SHP77 treated with DMSO at 0.1 percent for 48 hours (cell line): Measurements from ENCODE around the gene HS3ST6.
"Not testable (repeated sequence)": the region's sequence is repeated elsewhere in the genome, so short reads cannot be mapped to it uniquely, and the experiment has no call there.

Experiments used
- DNase-seq: peaks from one replicate; lab custom pipeline; 2025; lab: John Stamatoyannopoulos, UW

The HS3ST6 gene

GRCh38 chr16:1926271-1926670 is 8.1 kb upstream of the HS3ST6 start:
- DNase-seq = no peak

DNA sequence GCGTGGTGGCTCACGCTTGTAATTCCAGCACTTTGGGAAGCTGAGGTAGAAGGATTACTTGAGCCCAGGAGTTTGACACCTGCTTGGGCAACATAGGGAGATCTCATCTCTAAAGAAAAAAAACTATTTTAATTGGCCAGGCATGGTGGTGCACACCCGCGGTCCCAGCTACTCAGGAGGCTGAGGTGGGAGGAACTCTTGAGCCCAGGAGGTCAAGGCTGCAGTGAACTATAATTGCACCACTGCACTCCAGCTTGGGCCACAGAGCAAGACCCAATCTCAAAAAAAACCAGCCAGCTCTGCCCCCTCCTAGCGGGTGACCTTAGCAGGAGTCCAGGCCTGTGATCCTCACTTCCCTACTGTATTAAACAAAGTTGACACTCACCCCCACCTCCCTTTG is 5.9 kb upstream of the HS3ST6 start:
- no peak for DNase-seq

- peak; percentile 48 for DNase-seq
Measured at GRCh38 chr16:1923299-1924034, 5.3 kb upstream of the HS3ST6 start.

- DNase-seq = no peak
Measured at GRCh38 chr16:1922357-1922756, 4.1 kb upstream of the HS3ST6 start.

GRCh38 chr16:1920727-1921171 is 2.5 kb upstream of the HS3ST6 start:
- DNase-seq = peak; percentile 24

GRCh38 chr16:1920122-1920521 is 1.9 kb upstream of the HS3ST6 start:
- not testable (repeated sequence) for DNase-seq

- no peak for DNase-seq
Measured at GRCh38 chr16:1919327-1919998, 1.2 kb upstream of the HS3ST6 start.

GRCh38 chr16:1917665-1918350 is 407 bp downstream of the HS3ST6 start:
- DNase-seq = no peak

DNA sequence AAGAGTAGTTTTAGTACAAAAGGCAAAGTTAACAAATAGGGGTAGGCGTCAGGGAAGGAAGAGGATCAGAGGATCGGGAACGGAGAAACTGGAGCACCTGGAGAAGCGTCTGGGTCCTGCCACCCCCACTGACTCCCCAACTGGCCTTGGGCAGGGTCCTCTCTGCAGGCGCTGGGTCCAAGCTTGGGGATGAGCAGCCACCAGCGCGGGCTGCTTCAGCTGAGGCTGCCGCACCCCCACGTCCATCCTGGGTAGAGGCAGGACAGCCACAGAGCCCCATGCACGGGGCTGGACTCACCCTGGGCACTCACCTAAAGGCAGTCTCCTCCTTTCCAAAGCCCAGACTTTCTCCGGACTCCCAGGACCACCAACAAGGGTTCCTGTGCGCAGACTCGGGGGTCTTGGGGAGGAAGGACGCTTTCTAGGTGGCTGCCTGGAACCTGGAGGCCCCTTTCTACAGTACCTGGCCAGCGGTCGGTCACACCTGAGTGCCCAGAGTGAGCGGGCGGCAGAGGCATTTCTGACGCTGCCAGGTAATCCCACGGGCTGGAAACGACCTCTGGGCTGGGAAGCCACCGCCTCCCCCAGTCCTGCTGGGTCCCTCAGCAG is 1.1 kb downstream of the HS3ST6 start:
- no peak for DNase-seq

DNA sequence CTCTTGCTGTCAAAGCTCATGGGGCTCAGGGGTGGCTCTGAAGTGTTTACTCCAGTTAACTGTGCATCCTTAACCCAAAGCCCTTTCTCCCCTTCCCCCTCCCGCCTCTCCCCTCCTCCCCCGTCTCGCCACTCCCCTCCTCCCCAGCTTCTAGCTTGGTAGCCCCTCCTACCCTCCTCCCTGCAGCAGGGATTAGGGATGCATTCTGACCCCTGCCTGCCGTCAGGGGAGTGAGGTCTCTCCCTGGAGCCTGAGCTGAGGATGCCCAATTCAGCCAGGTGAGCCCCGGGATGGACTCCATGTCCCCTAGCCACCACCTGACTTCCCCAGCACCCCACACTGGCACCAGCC is 1.6 kb downstream of the HS3ST6 start:
- no peak for DNase-seq

DNA sequence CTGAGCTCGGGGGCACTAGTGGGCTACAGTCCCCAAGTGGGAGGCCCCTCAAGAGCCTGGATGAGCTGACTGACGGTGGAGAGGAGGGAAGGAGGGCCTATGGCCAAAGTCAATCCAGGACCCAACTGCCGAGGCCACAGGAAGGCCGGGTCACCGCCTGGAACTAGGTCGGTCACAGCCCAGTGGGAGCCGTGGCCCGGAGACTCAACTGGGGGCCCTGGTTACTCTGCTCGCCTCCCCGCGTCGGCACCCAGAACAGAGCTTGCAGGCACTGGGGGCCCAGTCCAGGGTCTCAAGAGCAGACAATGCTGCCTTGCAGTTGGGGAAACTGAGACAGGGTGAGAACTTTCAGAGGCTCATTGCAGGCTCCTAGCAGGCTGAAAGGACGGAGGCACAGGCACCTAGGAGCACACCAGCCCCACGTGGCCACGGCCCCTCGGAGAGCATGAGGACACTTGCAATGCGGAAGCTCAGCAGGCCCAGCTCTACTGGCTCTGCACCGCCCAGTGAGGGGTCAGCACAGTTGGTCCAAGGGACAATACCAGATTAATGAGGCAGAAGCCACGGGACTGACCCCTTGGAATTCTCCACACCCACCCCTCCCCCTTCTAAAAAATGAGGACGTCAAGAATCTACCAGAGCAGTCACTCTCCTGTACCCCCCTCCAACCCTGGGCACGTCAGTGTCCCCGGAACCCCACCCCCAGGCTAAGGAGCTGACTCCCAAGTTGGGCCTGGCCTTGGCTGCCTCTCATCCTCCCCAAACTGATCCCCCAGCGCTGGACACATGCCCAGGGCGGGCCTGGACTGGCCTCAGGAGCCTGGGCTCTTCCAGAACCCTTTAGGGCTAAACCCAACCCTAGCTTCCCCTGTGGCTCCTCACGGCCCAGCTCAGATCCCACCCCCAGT is 2.2 kb downstream of the HS3ST6 start:
- no peak for DNase-seq

DNA sequence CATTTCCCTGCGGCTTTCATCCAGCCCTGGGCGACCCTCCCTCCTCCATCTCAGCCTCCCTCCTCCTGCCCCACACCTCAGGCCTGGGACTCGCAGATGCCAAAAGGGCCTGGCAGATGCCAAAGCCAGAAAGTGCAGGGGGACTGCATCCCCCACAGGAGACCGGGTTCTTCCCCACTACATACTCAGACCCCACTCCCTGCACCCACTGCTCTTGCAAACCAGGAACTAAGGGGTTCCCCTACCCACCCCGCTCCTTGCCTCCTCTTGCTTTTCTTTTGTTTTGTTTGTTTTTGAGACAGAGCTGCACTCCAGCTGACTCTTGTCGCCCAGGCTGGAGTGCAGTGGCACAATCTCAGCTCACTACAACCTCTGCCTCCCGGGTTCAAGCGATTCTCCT is 3.2 kb downstream of the HS3ST6 start:
- no peak for DNase-seq

GRCh38 chr16:1914084-1914608 is 4.1 kb downstream of the HS3ST6 start:
- DNase-seq = no peak

DNA sequence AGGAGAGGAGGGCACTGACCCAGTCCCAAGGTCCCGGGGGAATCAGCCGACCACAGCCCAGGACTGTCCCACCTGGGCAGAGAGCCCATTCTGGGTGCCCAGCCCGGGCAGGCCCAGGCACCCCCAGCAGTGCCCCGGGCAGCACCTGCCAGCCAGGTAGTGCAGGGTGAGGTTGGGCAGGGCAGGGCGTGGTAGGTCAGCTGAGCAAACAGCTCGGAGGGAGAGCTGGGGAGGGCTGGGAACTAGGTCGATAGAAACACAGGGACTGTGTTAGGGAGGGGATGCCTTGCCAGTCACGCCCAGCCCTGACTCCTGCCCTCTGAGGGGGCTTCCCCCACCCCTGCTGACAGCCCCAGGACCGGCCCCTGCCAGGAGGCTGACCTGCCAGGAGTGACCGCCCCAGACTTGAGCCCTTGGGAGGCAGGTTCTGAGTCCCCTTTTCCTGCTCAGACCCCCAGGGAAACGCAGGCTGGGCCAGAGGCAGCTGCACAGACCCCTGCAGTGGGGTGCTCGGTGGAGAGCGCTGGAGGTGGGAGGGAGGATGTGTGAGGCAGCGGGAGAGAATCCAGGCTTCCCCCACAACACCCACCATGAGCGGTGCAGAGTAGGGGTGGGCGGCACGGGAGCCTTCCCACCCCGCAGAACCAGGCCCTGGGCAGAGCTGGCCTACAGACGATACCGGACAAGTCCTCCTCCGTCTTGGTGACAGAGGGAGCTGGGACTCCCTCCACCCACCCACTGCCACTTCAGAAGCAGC is 4.7 kb downstream of the HS3ST6 start:
- DNase-seq = peak; percentile 13

DNA sequence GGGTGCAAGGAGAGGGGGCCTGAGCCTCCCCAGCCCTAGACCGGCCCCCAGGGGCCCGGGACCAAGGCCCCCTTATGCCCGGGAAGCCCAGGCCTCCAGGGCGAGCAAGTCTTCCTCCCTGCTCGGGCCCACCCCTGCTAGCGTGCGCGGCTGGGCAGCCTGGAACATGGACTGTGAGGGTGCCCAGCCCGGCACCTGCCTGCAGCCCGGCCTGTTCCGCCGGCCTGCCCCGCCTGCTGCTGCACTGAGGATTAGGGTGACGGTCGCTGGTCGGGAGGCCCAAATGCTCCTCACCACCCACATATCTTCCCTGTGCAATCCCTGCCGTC is 6.0 kb downstream of the HS3ST6 start:
- DNase-seq = no peak

DNA sequence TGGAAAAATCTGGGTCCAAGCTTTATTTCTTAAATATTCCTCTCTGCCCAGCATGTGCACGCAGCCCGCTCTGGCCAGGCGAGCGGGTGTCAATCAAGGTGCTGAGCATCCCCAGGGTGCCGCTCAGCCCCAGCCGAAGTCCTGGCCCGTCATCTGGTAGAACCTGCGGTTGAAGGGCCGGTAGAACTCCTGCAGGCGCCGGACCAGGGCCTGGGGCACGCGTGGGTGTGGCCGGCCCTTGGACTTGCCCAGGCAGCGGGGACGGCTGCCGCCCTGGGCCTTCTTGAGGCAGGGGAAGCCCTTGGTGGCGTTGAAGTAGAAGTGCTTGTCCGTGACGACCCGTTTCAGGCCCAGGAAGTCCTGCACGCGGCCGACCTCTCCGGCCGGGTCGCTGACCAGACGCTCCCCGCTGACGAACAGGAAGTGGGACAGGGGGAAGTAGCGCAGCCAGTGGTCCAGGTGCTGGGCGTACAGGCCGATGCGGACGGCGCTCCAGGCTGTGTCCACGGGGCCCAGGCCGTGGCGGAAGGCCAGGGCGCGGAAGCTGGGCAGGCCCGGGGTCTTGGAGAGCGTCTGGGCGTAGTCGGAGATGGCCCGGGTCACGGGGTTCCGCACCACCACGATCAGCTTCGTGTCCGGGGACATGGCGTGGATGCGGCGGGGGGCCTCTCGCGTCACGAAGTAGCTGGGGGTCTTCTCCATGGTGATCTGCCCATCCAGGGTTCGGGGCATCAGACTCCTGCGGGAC is 6.6 kb downstream of the HS3ST6 start:
- DNase-seq = no peak

DNA sequence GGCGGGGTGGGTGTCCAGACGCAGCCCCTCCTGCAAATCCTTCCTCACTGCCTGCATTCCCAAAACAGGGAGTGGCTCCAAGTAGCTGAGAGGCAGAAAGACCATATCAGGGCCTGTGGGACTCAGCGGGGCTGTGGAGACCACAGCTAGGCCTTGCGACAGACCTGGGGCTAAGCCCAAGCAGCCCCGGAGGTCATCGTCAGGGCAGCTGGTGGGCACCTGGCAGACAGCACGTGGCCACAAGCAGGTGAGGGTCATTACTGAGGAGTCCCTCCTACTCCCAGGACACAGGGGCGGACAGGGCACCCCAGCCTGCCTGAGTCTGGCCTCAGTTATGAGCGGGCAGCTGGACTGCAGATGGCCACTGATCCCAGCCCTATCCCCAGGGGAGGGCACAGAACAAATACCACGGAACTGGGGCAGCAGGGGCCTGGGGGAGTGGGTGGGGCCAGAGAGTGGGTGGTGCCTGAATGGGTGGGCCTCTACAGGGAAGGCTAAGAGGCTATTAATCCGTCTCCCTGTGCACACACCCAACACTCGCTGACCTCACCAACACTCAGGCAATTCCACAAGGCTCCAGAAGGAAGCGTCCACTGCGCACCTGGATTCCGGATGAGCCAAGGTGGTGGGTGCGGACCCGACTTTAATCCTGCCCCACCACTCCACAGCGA is 8.5 kb downstream of the HS3ST6 start:
- DNase-seq = peak; percentile 48

- no peak for DNase-seq
Measured at GRCh38 chr16:1908983-1909382, 9.2 kb downstream of the HS3ST6 start.

DNA sequence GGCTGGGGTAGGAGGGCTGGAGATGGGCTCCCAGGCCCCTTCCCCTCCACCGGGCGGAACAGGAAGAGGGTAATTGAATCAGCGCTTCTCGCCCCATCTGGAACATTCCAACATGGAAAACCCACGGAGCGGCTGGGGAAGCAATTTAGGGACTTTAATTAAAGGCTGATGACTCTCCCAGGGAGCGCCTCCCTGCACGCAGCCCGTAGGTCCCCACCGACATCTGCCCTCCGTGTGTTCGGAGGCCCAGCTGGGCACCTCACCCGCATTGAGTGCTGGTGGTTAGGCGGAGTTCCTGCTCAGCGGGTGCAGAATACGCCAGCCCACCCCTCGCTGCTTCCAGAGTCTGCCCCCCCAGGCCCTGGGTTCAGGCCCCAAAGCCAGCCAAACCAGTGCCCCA is 10.0 kb downstream of the HS3ST6 start:
- no peak for DNase-seq
